HPDE6-E6E7 (cell line): Measurements from ENCODE around the gene ARID4A.
"Not testable (repeated sequence)": the region's sequence is repeated elsewhere in the genome, so short reads cannot be mapped to it uniquely, and the experiment has no call there.

ENCODE experiments used
- DNase-seq: peaks from one replicate; pipeline ENCODE4 v3.0.0; 2011; ENCODE audit warnings: missing footprints; ENCODE audit errors: extremely low spot score

The ARID4A gene

GRCh38 chr14:58294201-58294600 is 4.2 kb upstream of the ARID4A start:
- DNase-seq = no peak

- no peak for DNase-seq
Measured at GRCh38 chr14:58296726-58297125, 1.6 kb upstream of the ARID4A start.

DNA sequence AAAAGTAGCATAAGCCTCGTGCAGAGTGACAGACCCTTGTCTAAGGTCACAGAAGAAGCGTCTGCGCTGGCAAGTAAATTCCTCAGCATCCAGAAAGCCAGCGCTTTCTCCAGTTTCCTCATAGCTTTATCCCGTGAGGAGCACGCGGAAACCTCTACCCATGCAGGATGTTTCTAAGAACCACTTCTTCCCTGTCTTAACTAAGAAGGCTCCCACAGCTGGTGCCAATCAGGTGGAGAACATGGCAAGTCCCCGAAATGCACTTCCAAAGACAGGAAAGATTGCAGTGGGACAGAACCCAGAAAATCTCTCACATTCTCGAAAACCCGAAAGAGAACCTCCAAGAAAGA is 968 bp upstream of the ARID4A start:
- peak; percentile 21 for DNase-seq

DNA sequence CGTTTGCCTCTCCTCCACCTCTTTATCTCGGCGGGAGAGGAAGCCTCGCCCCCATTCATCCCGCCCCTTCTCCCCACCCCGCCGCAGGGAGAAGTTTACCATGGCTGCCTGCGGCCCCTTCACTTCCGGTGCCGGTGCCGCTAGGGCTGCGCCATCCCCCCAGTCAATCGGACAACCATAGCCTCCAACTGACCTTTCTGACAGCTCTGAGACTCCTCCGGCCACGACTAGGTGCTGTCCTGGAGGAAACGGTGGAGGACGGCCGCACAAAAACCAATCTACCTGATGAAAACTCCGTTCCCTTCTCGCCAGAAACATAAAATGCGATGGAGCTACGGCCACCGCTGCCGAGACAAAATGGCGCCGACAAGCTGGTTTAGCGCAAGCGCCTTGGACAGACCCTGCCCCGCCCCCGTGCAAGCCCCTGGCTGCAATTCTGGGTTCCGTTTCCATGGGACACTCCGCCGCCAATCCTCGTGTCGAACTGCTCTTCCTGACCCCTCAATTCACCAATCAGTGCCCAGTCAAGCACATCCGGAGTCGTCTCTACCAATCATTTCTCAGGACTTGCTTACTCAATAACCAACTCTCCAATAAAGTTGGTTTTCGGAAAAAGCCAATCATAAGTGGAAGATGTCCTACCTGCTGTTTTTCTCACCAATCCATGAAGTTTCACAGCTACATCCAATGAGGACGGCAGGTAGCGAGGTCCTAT is 436 bp upstream of the ARID4A start:
- DNase-seq = peak; percentile 99

GRCh38 chr14:58299401-58300330 is 1.3 kb downstream of the ARID4A start:
- peak; percentile 3 for DNase-seq

GRCh38 chr14:58301416-58301815 is 3.1 kb downstream of the ARID4A start:
- DNase-seq = no peak

DNA sequence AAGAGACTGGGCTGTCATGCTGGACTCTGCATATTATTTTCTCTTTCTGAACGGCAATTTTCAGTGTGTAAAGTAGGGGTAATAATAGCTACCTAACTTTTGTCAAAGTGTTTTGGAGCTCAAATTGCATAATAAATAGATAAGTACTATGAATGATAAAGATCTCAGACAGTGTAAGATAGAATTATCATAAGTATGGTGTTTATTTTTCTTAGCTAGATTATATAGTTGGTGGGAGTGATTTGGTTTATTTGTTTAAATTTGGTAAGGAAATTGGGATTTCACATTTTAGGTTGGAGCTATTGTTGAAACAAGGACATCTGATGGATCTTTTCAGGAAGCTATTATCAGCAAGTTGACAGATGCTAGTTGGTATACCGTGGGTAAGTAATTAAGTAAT is 7.4 kb downstream of the ARID4A start:
- DNase-seq = no peak

DNA sequence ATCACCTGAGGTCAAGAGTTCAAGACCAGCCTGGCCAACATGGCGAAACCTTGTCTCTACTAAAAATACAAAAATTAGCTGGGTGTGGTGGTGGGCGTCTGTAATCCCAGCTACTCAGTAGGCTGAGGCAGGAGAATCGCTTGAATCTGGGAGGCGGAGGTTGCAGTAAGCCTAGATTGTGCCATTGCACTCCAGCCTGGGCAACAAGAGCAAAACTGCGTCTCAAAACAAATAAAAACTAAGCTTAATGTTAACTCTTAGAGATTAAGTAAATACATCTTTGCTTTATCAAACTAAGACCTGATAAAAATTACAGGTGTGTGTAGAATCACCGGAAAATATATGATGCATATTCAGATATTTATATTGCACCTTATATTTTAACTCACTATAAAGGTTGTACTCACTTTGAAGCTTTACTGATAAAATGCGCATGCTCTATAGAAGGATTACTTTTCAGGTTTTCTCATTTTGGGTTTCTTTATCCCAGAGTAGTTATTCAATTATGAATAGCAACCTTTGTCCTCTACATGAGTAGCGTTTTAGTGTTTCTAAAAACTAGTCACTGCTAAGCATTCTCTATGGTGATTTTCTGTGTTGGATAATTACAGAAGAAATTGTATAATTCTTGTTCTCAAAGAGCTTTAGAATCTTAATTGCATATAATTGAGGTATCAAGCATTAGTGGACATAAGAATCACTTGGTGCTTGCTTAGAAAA is 9.4 kb downstream of the ARID4A start:
- DNase-seq = no peak

DNA sequence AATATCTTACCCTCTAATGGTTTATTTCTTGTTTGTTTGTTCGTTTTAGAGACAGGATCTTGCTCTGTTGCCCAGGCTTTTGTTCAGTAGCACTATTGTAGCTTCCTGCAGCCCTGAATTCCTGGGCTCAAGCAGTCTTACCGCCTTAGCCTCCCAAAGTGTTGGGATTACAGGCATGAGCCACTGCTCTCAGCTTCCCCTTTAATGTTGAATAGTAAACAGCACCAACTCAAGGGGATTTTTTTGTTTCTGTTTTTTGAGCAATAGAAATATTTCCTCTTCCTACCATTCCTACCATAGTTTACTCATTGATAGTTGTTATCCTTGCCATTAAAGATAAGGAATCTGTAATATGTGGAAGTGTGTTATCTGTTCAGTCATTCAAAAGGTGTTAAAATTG is 10.7 kb downstream of the ARID4A start:
- no peak for DNase-seq

DNA sequence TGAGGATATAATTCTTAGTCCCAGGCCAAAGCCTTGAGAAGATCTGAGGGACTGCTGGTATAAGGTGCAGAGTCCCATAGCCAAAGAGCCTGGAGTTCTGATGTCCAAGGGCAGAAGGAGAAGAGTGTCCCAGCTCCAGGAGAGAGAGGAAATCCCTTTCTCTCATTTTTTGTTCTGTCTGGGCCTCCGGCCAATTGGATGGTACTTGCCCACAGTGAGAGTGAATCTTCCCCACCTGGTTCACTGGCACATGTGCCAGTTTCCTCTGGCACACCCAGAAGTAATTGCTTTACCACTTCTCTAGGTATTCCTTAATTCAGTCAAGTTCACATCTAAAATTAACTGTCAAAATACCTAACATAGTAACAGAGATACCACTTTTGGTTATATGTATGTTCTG is 15.3 kb downstream of the ARID4A start:
- no peak for DNase-seq

DNA sequence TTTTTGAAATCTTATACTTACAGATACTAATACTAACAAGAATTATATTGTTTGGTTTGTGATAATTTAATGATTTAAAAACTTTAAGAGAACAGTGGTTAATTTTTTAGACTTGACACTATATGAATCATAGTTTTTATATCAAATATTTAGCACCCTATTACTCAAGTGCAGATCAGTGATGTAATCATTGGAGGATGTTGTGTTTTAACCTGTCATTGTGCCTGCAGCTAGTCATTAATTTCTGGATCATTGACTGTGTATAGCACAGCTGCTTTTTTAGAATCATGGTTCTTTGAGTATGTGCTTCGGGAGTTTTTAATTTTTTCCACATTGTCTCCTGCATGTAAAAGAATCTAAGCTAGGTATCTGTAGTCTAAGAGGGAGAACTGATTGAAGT is 17.3 kb downstream of the ARID4A start:
- DNase-seq = peak; percentile 25

DNA sequence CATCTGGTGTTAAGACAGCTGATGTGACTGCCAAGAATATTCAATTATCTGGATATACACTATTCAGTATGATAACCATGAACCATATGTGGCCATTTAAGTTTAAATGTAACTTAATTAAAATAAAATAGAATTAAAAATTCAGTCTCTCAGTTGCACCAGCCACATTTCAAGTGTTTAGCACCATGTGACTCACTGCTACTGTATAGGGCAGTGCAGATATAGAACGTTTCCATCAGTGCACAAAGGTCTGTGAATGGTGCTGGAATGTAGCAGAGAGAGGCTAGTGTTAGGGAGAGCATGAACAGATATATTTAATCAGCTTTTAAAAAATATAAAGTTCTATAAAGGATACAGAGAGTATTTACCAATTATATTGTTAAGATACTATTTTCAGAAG is 28.7 kb downstream of the ARID4A start:
- no peak for DNase-seq

DNA sequence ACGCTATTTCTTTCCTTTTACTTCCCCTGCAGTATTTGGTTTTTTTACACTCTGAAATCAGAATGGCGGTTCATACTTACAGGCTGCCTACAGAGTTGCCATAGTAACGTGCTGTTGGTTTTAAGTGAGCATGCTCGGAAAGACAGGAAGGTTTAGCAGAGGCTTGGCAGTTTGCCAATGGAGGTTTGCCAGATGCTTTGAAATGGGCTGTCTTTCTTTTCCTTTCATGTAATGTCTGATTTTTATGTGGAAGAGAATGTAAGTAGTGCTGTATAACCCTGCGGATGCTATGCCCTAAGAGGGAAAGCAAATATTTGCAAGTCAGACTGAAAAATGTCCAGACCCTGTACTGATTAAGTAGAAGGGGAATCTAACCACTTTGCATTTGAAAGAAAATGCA is 32.8 kb downstream of the ARID4A start:
- peak; percentile 28 for DNase-seq

DNA sequence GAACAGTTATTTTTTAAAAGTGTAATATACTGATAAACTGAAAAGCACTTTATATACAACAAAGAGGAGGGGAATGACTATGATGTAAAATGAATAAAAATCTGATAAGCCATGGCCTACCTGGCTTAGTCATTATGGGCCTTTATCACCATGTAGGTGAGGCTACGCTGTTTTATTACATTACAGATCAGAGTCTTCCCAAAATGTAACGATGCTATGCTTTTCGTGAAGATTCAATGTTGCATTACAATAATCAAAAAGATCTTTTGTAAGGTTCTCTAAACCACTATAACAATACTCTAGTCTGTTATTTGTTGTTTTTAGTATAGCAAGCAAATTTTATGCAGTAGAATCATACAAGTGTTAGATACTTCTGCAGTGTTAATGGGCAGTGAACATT is 34.2 kb downstream of the ARID4A start:
- no peak for DNase-seq

- not testable (repeated sequence) for DNase-seq
Measured at GRCh38 chr14:58339666-58340065, 41.3 kb downstream of the ARID4A start.

GRCh38 chr14:58341152-58341748 is 42.9 kb downstream of the ARID4A start:
- no peak for DNase-seq

GRCh38 chr14:58343535-58343934 is 45.2 kb downstream of the ARID4A start:
- not testable (repeated sequence) for DNase-seq

DNA sequence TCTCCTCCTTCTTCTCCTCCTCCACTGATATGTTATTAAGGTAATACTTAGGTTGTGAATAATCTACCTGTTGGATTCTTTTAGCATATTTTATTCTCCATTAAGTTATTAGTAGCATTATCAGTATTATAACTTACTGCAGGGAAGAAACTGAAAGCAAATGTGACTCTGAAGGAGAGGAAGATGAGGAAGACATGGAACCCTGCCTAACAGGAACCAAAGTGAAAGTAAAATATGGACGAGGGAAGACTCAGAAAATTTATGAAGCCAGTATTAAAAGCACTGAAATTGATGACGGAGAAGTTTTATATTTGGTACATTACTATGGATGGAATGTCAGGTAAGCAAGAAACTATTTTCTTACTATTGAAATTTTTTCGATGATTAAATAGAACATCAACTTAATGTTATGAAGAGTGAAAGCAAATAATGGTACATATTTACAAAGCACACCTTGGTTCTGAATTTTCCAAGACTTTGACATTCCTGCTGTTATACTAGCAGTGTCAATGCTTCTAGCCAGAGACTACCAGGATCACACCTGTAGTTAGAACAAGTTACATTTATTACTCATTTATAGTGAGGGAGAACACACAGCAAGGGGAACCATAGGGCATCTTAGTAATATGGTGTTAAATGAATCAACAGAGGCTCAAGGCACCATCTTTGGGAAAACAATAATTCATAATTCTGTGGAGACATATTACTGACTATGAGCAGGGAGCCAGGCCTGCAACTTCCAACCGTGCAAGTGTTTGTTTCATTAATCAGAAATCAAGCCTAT is 55.4 kb downstream of the ARID4A start:
- DNase-seq = no peak

DNA sequence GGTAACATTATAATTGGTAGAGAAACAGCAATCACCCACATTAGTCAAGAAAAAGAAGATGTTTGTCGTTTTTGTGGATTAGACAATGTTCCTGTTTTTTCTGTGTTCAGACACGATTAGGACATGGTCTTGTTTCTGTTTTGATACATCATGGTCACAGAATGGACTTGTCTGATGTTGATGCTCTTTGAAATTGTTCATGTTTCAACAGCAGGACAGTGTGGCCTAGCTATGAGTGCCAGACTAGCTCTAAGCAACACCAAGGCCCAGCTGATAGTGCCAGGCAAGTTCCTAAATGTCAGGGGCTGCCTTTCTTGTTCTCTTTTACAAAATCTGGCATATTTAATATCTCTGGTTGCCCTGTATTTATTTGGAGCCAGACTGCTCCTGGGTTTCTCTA is 56.5 kb downstream of the ARID4A start:
- DNase-seq = no peak

DNA sequence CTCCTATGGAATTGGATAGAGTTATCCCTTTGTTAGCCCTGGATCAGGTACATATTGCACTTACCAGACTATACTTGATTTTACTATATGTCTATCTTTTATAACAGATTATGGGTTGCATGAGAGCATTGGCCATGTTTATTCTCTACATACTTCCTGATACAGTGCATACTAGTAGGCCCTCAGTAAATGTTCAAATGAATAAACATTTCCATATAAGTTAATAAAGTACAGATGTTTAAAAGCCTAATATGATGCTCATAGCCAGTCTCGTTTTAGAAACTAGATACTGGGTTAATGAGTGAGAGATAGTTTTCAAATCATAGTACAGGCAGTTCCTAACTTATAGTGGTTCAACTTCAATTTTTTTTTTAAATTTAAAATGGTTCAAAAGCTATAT is 57.9 kb downstream of the ARID4A start:
- DNase-seq = no peak

DNA sequence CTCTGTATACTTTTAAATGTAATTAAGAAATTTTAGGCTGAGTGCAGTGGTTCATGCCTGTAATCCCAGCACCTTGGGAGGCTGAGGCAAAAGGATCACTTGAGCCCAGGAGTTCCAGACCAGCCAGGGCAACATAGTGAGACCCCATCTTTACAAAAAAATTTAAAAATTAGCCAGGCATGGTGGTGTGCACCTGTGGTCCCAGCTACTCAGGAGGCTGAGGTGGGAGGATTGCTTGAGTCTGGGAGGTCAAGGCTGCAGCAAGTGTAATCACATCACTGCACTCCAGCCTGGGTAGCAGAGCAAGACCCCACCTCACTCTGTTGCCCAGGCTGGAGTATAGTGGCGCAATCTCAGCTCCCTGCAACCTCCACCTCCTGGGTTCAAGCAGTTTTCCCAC is 63.9 kb downstream of the ARID4A start:
- DNase-seq = not testable (repeated sequence)
